Fibroblast of pulmonary artery (primary cell): ENCODE results near the gene AKT2.

Experiments used
- DNase-seq: peaks from one replicate; pipeline ENCODE4 v3.0.0-alpha.2; 2010; ENCODE audit warnings: low read depth
- H3K4me3 ChIP-seq: replicated peaks from 2 replicates; pipeline ENCODE4 v1.5.1; 2011; ENCODE audit warnings: low read depth, mild to moderate bottlenecking, control low read depth, low read length, moderate library complexity
- CTCF ChIP-seq: IDR thresholded peaks from 2 replicates; pipeline ENCODE4 v1.5.1; 2011; ENCODE audit warnings: mild to moderate bottlenecking, control low read depth, low read length, inconsistent platforms; ENCODE audit errors: missing control alignments

Gene AKT2

GRCh38 chr19:40314656-40315055 is 29.5 kb upstream of the AKT2 start:
- H3K4me3 ChIP-seq: no peak overlapping the region
- TF ChIP-seq CTCF: no peak
- no peak for DNase-seq

DNA sequence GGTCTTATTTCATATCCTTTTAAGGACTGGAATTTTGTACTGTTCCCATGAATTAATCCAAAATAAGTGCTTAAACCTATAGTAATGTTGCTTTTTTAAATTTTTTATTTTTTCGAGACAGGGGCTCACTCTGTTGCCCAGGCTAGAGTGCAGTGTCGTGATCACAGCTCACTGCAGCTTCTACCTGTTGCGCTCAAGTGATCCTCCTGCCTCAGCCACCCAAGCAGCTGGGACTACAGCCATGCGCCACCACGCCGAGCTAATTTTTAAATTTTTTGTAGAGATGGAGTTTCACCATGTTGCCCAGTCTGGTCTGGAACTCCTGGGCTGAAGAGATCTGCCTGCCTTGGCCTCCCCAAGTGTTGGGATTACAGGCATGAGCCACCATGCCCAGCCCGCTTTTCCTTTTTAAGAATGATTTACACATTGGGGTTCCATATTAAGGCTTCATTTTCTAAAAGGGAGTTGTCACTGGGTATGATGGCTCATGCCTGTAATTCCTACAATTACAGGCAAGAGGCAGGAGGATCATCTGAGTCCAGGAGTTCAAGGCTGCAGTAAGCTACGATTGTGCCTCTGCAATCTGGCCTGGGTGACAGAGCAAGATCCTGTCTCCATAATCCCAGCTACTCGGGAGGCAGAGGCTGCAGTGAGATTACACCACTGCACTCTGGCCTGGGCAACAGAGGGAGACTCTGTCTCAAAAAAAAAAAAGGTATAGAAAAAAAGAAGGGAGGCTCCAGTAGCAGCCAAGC is 28.3 kb upstream of the AKT2 start:
- H3K4me3 ChIP-seq: no peak overlapping the region
- DNase-seq: no peak
- no peak for TF ChIP-seq CTCF

DNA sequence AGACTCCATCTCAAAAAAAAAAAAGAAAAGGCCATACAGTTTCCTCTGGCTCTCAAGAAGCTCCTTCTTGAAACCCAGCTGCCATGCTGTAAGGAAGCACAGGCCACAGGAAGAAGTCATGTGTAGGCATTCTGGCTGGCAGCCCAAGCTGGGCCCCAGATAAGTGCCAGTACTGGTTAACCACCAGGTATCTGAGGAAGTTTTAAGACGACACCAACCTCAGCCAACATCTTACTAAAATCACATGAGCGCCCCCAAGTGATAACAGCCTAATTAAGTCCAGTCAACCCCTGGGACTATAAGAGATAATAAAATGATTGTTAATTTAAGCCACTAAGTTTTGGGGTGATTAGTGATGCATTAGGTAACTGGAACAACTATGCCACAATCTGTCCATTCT is 27.4 kb upstream of the AKT2 start:
- TF ChIP-seq CTCF: no peak
- H3K4me3 ChIP-seq: no peak overlapping the region
- no peak for DNase-seq

DNA sequence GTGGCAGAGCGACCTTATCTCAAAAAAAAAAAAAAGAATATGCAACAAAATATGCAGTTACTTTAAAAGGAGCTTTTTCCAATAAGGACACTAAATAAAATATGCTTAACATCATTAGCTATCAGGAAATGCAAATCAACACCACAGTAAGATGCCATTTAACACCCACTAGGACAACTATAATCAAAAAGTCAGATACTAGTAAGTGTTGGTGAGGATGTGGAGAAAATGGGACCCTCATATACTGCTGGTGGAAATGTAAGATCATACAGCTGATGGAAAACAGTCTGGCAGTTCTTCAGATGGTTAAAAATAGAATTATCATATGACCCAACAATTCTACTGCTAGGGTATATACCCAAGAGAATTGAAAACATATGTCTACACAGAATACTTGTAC is 24.5 kb upstream of the AKT2 start:
- no peak for TF ChIP-seq CTCF
- DNase-seq: no peak
- H3K4me3 ChIP-seq: no peak overlapping the region

- H3K4me3 ChIP-seq: no peak overlapping the region
- peak; percentile 75 for TF ChIP-seq CTCF
- peak; percentile 94 for DNase-seq
These were observed 20.3 kb upstream of the AKT2 start for GRCh38 chr19:40305403-40305802.

DNA sequence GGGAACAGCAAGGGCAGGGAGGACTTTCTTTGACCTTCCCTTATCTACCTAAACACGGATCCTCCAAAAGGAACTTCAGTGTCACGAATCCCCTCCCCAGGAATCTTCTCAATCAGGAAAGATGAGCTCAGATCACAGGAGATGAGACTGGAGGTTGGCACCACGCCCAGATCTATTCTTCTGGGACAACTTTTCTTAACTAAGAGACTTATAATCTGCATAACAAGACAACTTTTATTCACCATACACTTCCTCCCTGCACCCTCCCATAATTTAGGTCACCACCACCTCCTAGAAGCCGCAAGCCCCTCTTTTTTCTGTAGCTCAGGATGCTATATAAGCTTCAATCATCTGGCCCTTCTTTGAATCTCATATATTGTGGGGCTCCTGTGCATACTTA is 19.2 kb upstream of the AKT2 start:
- H3K4me3 ChIP-seq: no peak overlapping the region
- TF ChIP-seq CTCF: no peak
- DNase-seq: no peak

DNA sequence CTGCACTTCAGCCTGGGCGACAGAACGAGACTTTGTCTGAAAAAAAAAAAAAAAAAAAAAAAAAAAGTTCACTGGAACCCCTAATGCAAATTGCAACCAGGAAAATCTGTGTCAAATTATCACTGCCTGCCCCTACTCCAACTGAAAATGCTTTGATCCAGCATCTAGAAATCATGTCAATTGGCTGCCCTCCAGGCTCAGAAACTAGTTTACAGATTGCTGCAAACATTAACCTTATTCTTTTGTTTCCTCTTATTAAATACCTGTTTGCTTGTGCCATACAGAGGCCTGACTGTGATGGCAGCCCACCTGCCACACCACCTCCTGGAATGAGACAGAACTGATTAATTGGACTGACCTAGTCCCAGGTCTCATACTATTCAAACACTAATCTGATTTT is 18.6 kb upstream of the AKT2 start:
- no peak for TF ChIP-seq CTCF
- no peak overlapping the region for H3K4me3 ChIP-seq
- DNase-seq: no peak
